Ovary (tissue), 3 donors: ENCODE results near the gene NHLRC1.

Experiments
- POLR2A ChIP-seq: fragments of 450-650 bp; IDR thresholded peaks from one replicate; pipeline ENCODE4 v1.6.1; 2017; ENCODE audit warnings: antibody characterized with exemption, mild to moderate bottlenecking, moderate library complexity
- TF ChIP-seq, protein P1 (sequence below), 3 donors: fragments of 450-650 bp in 2 of 3; fragments of 200-600 bp in 1 of 3; IDR thresholded peaks; one replicate each; pipeline versions ENCODE4 v1.5.1 to v1.8.0; 2016 to 2022; ENCODE audit warnings: antibody characterized with exemption in 3 of 3, mild to moderate bottlenecking in 1 of 3
- donor health status: DM: no; HTN: no; CAD: no.

GRCh38 chr6:18080544-18080943 is 41.9 kb downstream of the NHLRC1 start:
- TF ChIP-seq, protein P1, sequence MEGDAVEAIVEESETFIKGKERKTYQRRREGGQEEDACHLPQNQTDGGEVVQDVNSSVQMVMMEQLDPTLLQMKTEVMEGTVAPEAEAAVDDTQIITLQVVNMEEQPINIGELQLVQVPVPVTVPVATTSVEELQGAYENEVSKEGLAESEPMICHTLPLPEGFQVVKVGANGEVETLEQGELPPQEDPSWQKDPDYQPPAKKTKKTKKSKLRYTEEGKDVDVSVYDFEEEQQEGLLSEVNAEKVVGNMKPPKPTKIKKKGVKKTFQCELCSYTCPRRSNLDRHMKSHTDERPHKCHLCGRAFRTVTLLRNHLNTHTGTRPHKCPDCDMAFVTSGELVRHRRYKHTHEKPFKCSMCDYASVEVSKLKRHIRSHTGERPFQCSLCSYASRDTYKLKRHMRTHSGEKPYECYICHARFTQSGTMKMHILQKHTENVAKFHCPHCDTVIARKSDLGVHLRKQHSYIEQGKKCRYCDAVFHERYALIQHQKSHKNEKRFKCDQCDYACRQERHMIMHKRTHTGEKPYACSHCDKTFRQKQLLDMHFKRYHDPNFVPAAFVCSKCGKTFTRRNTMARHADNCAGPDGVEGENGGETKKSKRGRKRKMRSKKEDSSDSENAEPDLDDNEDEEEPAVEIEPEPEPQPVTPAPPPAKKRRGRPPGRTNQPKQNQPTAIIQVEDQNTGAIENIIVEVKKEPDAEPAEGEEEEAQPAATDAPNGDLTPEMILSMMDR (IDR thresholded peaks at IDR 0.05) = no peak
- no peak for TF ChIP-seq POLR2A
